Kidney (tissue), 14 donors: ENCODE measurements around the gene RHOF. TPM values are rescaled to one million over a fixed set of nuclear protein-coding genes. Genes with fewer than 3 reads are reported as not detected.
A peak's percentile ranks its signal among the peaks of the same experiment; 100 is the strongest.
"Not testable (repeated sequence)": the region's sequence is repeated elsewhere in the genome, so short reads cannot be mapped to it uniquely, and the experiment has no call there.

ENCODE experiments used
- DNase-seq, 5 donors: peaks; one replicate each; pipeline ENCODE4 v3.0.0-alpha.2; 2013 to 2020
- FAIRE-seq: peaks from 2 replicates; lab custom pipeline; 2012; peaks lifted over from hg19 to GRCh38; lab: Jason Lieb, UNC
- H3K27ac ChIP-seq, 2 donors: one replicate each; pipeline ENCODE4 v1.7.0; 2013; ENCODE audit warnings: low read depth in 2 of 2, low read length in 2 of 2, inconsistent platforms in 1 of 2
- H3K27me3 ChIP-seq: one replicate; pipeline ENCODE4 v1.7.1; 2013; ENCODE audit warnings: low read length, inconsistent platforms; ENCODE audit not compliant: control insufficient read depth, insufficient read depth
- H3K36me3 ChIP-seq, 3 donors: one replicate each; pipeline versions ENCODE4 v1.7.0 to v1.7.1; 2013; ENCODE audit warnings: low read length in 3 of 3, control low read depth in 1 of 3, inconsistent platforms in 1 of 3; ENCODE audit not compliant: insufficient read depth in 3 of 3, control insufficient read depth in 2 of 3
- H3K4me1 ChIP-seq, 3 donors: one replicate each; pipeline versions ENCODE4 v1.7.0 to v1.7.1; 2013; ENCODE audit warnings: low read length in 3 of 3, inconsistent platforms in 1 of 3, low read depth in 1 of 3; ENCODE audit not compliant: control insufficient read depth in 2 of 3, insufficient read depth in 2 of 3
- H3K4me3 ChIP-seq, 3 donors: one replicate each; pipeline versions ENCODE4 v1.7.0 to v1.8.1; 2013; ENCODE audit warnings: low read length in 3 of 3, control low read depth in 1 of 3, inconsistent platforms in 1 of 3
- H3K9ac ChIP-seq, 3 donors: one replicate each; pipeline versions ENCODE4 v1.7.0 to v1.7.1; 2013; ENCODE audit warnings: low read length in 3 of 3, control low read depth in 1 of 3, inconsistent platforms in 1 of 3
- H3K9me3 ChIP-seq, 3 donors: one replicate each; pipeline versions ENCODE4 v1.7.0 to v1.7.1; 2013; ENCODE audit warnings: low read length in 3 of 3, control low read depth in 1 of 3, inconsistent platforms in 1 of 3; ENCODE audit not compliant: control insufficient read depth in 2 of 3, insufficient read depth in 1 of 3
- CTCF ChIP-seq: IDR thresholded peaks from 3 replicates; pipeline ENCODE4 v1.5.1; 2012; ENCODE audit warnings: mild to moderate bottlenecking, moderate library complexity, borderline replicate concordance; ENCODE audit not compliant: insufficient read depth; ENCODE audit errors: extremely low read depth
- intact Hi-C: fragments of 100-400 bp; cut with DNase I; formaldehyde crosslinking; loops from one replicate; pipeline ENCODE4 v1.11.1; 2022
- polyA plus RNA-seq: library from polyadenylated mRNA; stranded (reverse); fragments of 350-450 nt; fragmentation: Illumina TruSeq; extraction: RNeasy Lipid Tissue Mini Kit (QIAGEN cat#74804); gene quantifications from one replicate; pipeline ENCODE4 v1.2.3, GENCODE V29; 2014; ENCODE audit warnings: low read depth, low replicate concordance; ENCODE audit not compliant: insufficient read depth
- total RNA-seq: library from RNA; stranded (reverse); fragmentation: NEBNext Ultra II Directional; extraction: Animal tissue kit (Norgen Biotek cat#: 25700); gene quantifications from one replicate; pipeline ENCODE4 v1.2.1, GENCODE V29; 2021
- donor health status: control.
- donor health status: control.
- donor health status: control.
- donor health status: control.
- donor health status: control.
- donor health status: DM: yes; HTN: yes; CAD: no.
- donor health status: Normal renal cell carcinoma (clear cell type).

The RHOF gene
- total and polyA plus RNA-seq, 2 donors from 2014 or later: 23.9 to 42.6 TPM

- intact Hi-C loops: no loop called here
- no peak for TF ChIP-seq CTCF
- peaks cover 0 to 43% (median 25%) of the 10 kb centered on the region in 3 donors for H3K4me1 ChIP-seq
- no peaks in the 10 kb centered on the region for H3K27me3 ChIP-seq
- H3K36me3 ChIP-seq: peaks cover 2 to 10% (median 2%) of the 10 kb centered on the region in 3 donors
- no peaks in the 10 kb centered on the region for H3K9me3 ChIP-seq
- no peak for FAIRE-seq
- peak in 3 of 5 donors; percentile 68 to 82 (median 70) for DNase-seq
- H3K9ac ChIP-seq: peak overlapping the region in 1 of 3 donors; percentile 36
- H3K27ac ChIP-seq: peak overlapping the region; percentile 71 to 79
- no peak overlapping the region for H3K4me3 ChIP-seq
Measured at GRCh38 chr12:121791671-121792551, 1.6 kb downstream of the RHOF start.

DNA sequence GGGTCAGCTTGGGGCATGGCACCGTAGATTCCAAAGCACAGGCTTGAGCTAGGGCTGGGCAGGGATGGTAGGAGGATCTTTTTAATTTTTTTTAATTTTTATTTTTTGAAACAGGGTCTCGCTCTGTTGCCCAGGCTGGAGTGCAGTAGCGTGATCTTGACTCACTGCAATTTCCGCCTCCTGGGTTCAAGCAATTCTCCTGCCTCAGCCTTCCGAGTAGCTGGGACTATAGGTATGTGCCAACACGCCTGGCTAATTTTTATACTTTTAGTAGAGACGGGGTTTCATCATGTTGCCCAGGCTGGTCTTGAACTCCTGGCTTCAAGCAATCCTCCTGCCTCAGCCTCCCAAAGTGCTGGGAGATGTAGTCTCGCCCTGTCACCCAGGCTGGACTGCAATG is 2.7 kb downstream of the RHOF start:
- H3K4me3 ChIP-seq, H3K27me3 ChIP-seq, H3K9me3 ChIP-seq, H3K27ac ChIP-seq, H3K36me3 ChIP-seq, FAIRE-seq, DNase-seq, intact Hi-C loops, H3K9ac ChIP-seq: not testable (repeated sequence)
- peaks cover 0 to 35% (median 17%) of the 10 kb centered on the region in 3 donors for H3K4me1 ChIP-seq

DNA sequence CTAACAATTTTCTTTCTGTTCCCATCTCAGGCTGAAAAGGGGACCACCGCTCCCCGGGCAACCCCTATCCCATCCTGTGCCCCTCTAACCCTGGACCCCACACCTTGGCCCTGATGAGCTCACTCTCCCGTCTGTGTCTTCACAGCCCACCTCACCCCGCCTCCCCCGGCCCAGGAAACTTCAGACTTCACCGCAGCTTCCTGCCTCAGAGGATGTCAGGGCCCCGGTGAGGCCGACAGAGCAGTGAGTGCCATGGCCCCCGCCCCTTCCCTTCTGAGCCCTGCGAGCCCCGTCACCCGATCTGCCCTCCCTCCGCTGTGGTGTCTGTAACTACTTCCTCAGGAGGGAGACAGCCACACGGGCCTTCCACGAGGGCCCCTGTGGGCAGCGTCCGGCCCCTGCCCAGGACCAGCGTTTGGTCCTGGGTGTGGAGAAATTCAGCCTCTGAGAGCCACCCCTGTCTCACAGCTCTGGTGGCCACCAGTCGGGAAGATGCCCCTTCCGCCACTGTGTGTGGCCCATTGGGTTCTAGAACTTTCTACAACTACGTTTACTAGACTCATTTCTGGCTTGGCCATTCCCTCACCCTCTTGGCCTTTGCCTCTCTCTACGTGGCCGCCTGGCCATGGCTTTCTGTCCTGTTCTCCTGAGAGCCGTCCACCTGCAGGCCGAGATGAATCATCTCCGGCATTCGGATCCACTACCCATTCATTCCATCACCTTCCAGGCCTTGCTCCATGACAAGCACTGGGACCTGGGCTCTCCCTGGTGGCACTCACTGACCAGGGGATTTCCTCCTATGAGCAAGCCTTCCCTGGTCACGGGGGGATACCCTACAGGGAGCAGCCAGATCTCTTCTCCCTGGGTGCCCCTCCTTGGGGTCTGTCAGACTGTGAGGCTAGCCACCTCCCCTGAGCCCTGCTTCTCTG is 3.4 kb downstream of the RHOF start:
- DNase-seq (peak; percentile 84 to 93 (median 87)), FAIRE-seq (no peak)
- peaks cover 0 to under 1% (median under 1%) of the 10 kb centered on the region in 3 donors for H3K36me3 ChIP-seq
- peak overlapping the region; percentile 51 to 72 for H3K27ac ChIP-seq
- TF ChIP-seq CTCF: no peak
- H3K9ac ChIP-seq: peak overlapping the region in 1 of 3 donors; percentile 34
- peaks cover 0 to 28% (median 12%) of the 10 kb centered on the region in 3 donors for H3K4me1 ChIP-seq
- intact Hi-C loops: no loop called here
- no peaks in the 10 kb centered on the region for H3K27me3 ChIP-seq
- no peaks in the 10 kb centered on the region for H3K9me3 ChIP-seq
- H3K4me3 ChIP-seq: no peak overlapping the region
